Tibial nerve (tissue), 4 donors: ENCODE results near the gene NR4A3.

ENCODE experiments used
- CTCF ChIP-seq, 5 experiments: fragments of 200-600 bp in 3 of 5; fragments of 450-650 bp in 2 of 5; sonication (generic) in 3 of 5; IDR thresholded peaks; one replicate each; pipeline ENCODE4 v1.5.1; 2016 to 2019; ENCODE audit warnings: antibody characterized with exemption in 5 of 5, mild to moderate bottlenecking in 3 of 5, moderate library complexity in 2 of 5
- EP300 ChIP-seq, 2 donors: sonication (generic); formaldehyde crosslinking; IDR thresholded peaks; one replicate each; pipeline ENCODE4 v1.6.1; 2017; ENCODE audit warnings: antibody characterized with exemption in 2 of 2, mild to moderate bottlenecking in 1 of 2
- POLR2A ChIP-seq, 2 donors: fragments of 450-650 bp; IDR thresholded peaks; one replicate each; pipeline ENCODE4 v1.6.1; 2017; ENCODE audit warnings: antibody characterized with exemption in 2 of 2, mild to moderate bottlenecking in 2 of 2, moderate library complexity in 2 of 2

DNA sequence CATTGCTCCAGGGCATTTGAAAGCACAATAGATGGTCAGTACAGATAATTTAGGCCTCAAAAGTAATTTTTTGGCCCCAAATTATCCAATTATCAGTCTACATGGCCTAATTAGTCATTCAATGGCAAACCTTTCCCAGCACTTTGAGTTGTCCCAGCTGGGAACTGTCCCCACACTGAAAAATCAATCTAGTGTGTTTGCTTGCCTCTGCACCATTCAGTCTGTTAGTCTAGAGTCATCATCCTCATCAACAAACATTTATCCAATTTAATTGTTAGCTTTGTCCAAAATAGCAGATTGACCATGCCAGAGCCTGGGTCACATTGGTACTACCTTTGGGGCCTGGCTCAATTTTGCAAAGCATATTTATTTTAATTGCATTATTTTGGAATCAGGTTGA is 13.9 kb downstream of the NR4A3 start:
- TF ChIP-seq EP300 (IDR thresholded peaks at IDR 0.05) (no peak), CTCF (IDR thresholded peaks at IDR 0.05) (no peak), POLR2A (IDR thresholded peaks at IDR 0.05) (no peak)
